ENCODE data around the gene CYYR1. TPM values are rescaled to one million over a fixed set of nuclear protein-coding genes. Genes with fewer than 3 reads are reported as not detected.

The CYYR1 gene
- total and polyA plus RNA-seq, 7 experiments from 2014 or later = not detected

- Mint-ChIP-seq H3K36me3 (no peaks in the 10 kb centered on the region), H3K9me3 (peaks cover 0 to 4% (median 0%) of the 10 kb centered on the region in 11 donors), H3K4me3 (no peak overlapping the region), H3K27me3 (peaks cover 0 to 7% (median 0%) of the 10 kb centered on the region in 5 donors), H3K4me1 (no peaks in the 10 kb centered on the region), H3K27ac (no peak overlapping the region)
- no peak for DNase-seq
- H3K4me3 ChIP-seq (ENCODE audit: low read length) = no peak overlapping the region
- no peak overlapping the region for H3K27ac ChIP-seq (ENCODE audit: low read depth, low read length)
- no peaks in the 10 kb centered on the region for H3K4me1 ChIP-seq (ENCODE audit: control insufficient read depth in 2 of 2, insufficient read depth in 2 of 2, low read length in 2 of 2)
- no peaks in the 10 kb centered on the region for H3K9me3 ChIP-seq (ENCODE audit: control insufficient read depth in 2 of 3, low read length in 3 of 3)
- no peaks in the 10 kb centered on the region for H3K27me3 ChIP-seq (ENCODE audit: control insufficient read depth in 2 of 2, insufficient read depth in 2 of 2, low read length in 2 of 2)
- POLR2A ChIA-PET = no interaction called here
- no peaks in the 10 kb centered on the region for H3K36me3 ChIP-seq (ENCODE audit: control insufficient read depth in 2 of 3, insufficient read depth in 3 of 3, low read length in 3 of 3)
- ATAC-seq = no peak
- CTCF ChIA-PET = no interaction called here
- intact Hi-C loops (cut with micrococcal nuclease) = no loop called here
These were observed 139.7 kb downstream of the CYYR1 start for GRCh38 chr21:26433386-26433785.

- Mint-ChIP-seq H3K27ac (no peak overlapping the region), H3K27me3 (peaks cover 0 to 4% (median 0%) of the 10 kb centered on the region in 5 donors), H3K4me1 (no peaks in the 10 kb centered on the region), H3K36me3 (no peaks in the 10 kb centered on the region), H3K9me3 (no peaks in the 10 kb centered on the region), H3K4me3 (no peak overlapping the region)
- POLR2A ChIA-PET = no interaction called here
- no peak overlapping the region for H3K27ac ChIP-seq (ENCODE audit: low read depth, low read length)
- CTCF ChIA-PET = no interaction called here
- no peaks in the 10 kb centered on the region for H3K27me3 ChIP-seq (ENCODE audit: control insufficient read depth in 2 of 2, insufficient read depth in 2 of 2, low read length in 2 of 2)
- ATAC-seq (no peak), DNase-seq (no peak)
- H3K4me3 ChIP-seq (ENCODE audit: low read length) = no peak overlapping the region
- H3K9me3 ChIP-seq (ENCODE audit: control insufficient read depth in 2 of 3, low read length in 3 of 3) = no peaks in the 10 kb centered on the region
- H3K36me3 ChIP-seq (ENCODE audit: control insufficient read depth in 2 of 3, insufficient read depth in 3 of 3, low read length in 3 of 3) = no peaks in the 10 kb centered on the region
- intact Hi-C loops (cut with micrococcal nuclease) = no loop called here
- H3K4me1 ChIP-seq (ENCODE audit: control insufficient read depth in 2 of 2, insufficient read depth in 2 of 2, low read length in 2 of 2) = no peaks in the 10 kb centered on the region
These were observed 140.7 kb downstream of the CYYR1 start for GRCh38 chr21:26432410-26432809.

DNA sequence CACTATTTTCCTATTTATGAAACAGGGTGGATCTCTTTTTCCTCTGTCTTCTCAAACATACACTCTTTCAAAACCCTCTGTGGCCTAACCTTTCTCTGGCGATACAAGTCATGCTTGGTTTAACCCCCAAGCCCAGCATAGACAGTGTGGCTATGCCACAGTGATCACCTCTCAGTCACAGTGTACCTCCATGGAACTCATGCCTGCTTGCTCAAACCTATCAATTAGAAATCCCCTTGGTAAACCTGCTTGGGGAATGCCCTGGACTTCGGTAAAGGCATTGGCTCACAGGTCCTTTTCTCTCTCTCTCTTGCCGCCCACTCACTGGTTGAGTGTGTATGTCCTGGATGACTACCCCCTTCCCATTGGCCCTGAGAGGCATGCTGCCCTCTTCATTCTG is 147.5 kb downstream of the CYYR1 start:
- H3K27me3 ChIP-seq (ENCODE audit: control insufficient read depth in 2 of 2, insufficient read depth in 2 of 2, low read length in 2 of 2) = no peaks in the 10 kb centered on the region
- ChIA-PET CTCF (no interaction called here), POLR2A (no interaction called here)
- no peaks in the 10 kb centered on the region for H3K9me3 ChIP-seq (ENCODE audit: control insufficient read depth in 2 of 3, low read length in 3 of 3)
- intact Hi-C loops (cut with micrococcal nuclease) = no loop called here
- H3K27ac ChIP-seq (ENCODE audit: low read depth, low read length) = no peak overlapping the region
- H3K36me3 Mint-ChIP-seq = no peaks in the 10 kb centered on the region
- peaks cover 0 to 2% (median 0%) of the 10 kb centered on the region in 11 donors for H3K9me3 Mint-ChIP-seq
- no peaks in the 10 kb centered on the region for H3K4me1 ChIP-seq (ENCODE audit: control insufficient read depth in 2 of 2, insufficient read depth in 2 of 2, low read length in 2 of 2)
- H3K27ac Mint-ChIP-seq = no peak overlapping the region
- no peak for DNase-seq
- no peaks in the 10 kb centered on the region for H3K36me3 ChIP-seq (ENCODE audit: control insufficient read depth in 2 of 3, insufficient read depth in 3 of 3, low read length in 3 of 3)
- no peak overlapping the region for H3K4me3 Mint-ChIP-seq
- H3K4me3 ChIP-seq (ENCODE audit: low read length) = no peak overlapping the region
- ATAC-seq = no peak
- peaks cover 0 to 6% (median 0%) of the 10 kb centered on the region in 5 donors for H3K27me3 Mint-ChIP-seq
- H3K4me1 Mint-ChIP-seq = no peaks in the 10 kb centered on the region

DNA sequence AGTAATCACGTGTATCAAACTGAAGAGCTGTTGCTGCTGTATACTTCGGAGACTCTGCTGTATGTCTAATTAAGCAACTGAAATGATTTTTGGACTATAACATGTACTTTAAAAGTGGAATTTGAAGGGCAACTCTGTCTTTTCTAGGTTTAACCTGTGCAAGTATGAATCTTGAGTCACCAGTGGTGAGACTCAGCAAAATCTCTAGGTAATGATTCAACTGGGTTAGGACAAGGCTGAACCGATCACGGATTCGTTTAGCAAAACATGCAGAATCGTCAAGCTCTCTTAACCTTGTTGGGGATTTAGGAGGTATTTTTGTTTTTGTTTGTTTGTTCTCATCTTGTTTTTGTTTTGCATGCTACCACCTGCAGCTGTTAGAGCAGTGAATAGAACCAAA is 149.6 kb downstream of the CYYR1 start:
- ChIA-PET CTCF (no interaction called here), POLR2A (no interaction called here)
- peaks cover 0 to 3% (median 0%) of the 10 kb centered on the region in 11 donors for H3K9me3 Mint-ChIP-seq
- no peak overlapping the region for H3K4me3 Mint-ChIP-seq
- H3K4me1 ChIP-seq (ENCODE audit: control insufficient read depth in 2 of 2, insufficient read depth in 2 of 2, low read length in 2 of 2) = no peaks in the 10 kb centered on the region
- H3K4me3 ChIP-seq (ENCODE audit: low read length) = no peak overlapping the region
- no peak for ATAC-seq
- H3K27me3 ChIP-seq (ENCODE audit: control insufficient read depth in 2 of 2, insufficient read depth in 2 of 2, low read length in 2 of 2) = no peaks in the 10 kb centered on the region
- H3K9me3 ChIP-seq (ENCODE audit: control insufficient read depth in 2 of 3, low read length in 3 of 3) = no peaks in the 10 kb centered on the region
- no peaks in the 10 kb centered on the region for H3K36me3 Mint-ChIP-seq
- H3K4me1 Mint-ChIP-seq = no peaks in the 10 kb centered on the region
- no peak overlapping the region for H3K27ac Mint-ChIP-seq
- H3K36me3 ChIP-seq (ENCODE audit: control insufficient read depth in 2 of 3, insufficient read depth in 3 of 3, low read length in 3 of 3) = no peaks in the 10 kb centered on the region
- peaks cover 0 to 10% (median 0%) of the 10 kb centered on the region in 5 donors for H3K27me3 Mint-ChIP-seq
- no peak overlapping the region for H3K27ac ChIP-seq (ENCODE audit: low read depth, low read length)
- no peak for DNase-seq
- intact Hi-C loops (cut with micrococcal nuclease) = no loop called here

DNA sequence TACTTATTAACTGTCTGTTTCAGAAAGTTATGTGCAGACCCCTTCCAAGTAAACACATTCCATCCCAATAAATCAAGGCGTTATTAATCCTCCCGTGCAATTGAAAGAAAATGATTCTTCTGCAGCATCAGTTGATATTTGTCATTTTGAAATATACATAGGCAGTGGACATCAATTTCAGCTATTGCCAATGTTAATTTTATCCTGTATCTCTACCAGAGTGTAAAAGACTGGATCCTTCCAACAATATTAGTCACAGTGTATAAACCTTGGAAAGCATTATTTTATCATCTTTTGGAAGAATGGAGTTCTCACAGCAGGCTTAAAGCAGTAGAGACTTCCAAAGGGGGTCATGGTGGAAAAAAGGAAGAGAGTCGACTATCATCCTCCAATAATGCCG is 150.4 kb downstream of the CYYR1 start:
- Mint-ChIP-seq H3K4me3 (no peak overlapping the region), H3K27ac (no peak overlapping the region), H3K36me3 (no peaks in the 10 kb centered on the region), H3K4me1 (no peaks in the 10 kb centered on the region), H3K9me3 (peaks cover 0 to 3% (median 0%) of the 10 kb centered on the region in 11 donors), H3K27me3 (peaks cover 0 to 10% (median 0%) of the 10 kb centered on the region in 5 donors)
- H3K36me3 ChIP-seq (ENCODE audit: control insufficient read depth in 2 of 3, insufficient read depth in 3 of 3, low read length in 3 of 3) = no peaks in the 10 kb centered on the region
- H3K4me1 ChIP-seq (ENCODE audit: control insufficient read depth in 2 of 2, insufficient read depth in 2 of 2, low read length in 2 of 2) = no peaks in the 10 kb centered on the region
- DNase-seq (no peak), ATAC-seq (no peak)
- POLR2A ChIA-PET = no interaction called here
- intact Hi-C loops (cut with micrococcal nuclease) = no loop called here
- no peaks in the 10 kb centered on the region for H3K9me3 ChIP-seq (ENCODE audit: control insufficient read depth in 2 of 3, low read length in 3 of 3)
- CTCF ChIA-PET = no interaction called here
- no peak overlapping the region for H3K4me3 ChIP-seq (ENCODE audit: low read length)
- no peaks in the 10 kb centered on the region for H3K27me3 ChIP-seq (ENCODE audit: control insufficient read depth in 2 of 2, insufficient read depth in 2 of 2, low read length in 2 of 2)
- H3K27ac ChIP-seq (ENCODE audit: low read depth, low read length) = no peak overlapping the region

DNA sequence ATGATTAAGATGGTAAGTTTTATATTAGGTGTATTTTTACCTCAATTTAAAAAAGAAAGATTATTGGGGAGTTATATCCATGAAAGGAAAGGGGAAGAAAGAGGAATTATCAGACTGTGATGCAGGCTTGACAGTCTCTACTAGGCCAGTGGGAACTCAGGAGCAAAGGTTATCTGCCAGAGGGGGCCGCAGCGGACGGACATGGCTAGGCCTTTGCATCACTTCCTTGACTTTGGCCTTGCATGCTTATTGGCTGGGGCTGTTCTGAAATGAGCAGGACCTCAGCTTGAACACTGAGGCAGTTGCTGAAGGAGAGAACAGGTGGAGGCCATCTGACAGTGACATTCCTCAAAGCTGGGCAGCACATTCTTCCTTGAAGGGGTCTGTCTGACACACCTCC is 150.9 kb downstream of the CYYR1 start:
- ATAC-seq = no peak
- intact Hi-C loops (cut with micrococcal nuclease) = no loop called here
- DNase-seq = no peak
- Histone ChIP-seq H3K4me1 (ENCODE audit: control insufficient read depth in 2 of 2, insufficient read depth in 2 of 2, low read length in 2 of 2) (no peaks in the 10 kb centered on the region), H3K27me3 (ENCODE audit: control insufficient read depth in 2 of 2, insufficient read depth in 2 of 2, low read length in 2 of 2) (no peaks in the 10 kb centered on the region), H3K27ac (ENCODE audit: low read depth, low read length) (no peak overlapping the region), H3K4me3 (ENCODE audit: low read length) (no peak overlapping the region), H3K9me3 (ENCODE audit: control insufficient read depth in 2 of 3, low read length in 3 of 3) (no peaks in the 10 kb centered on the region), H3K36me3 (ENCODE audit: control insufficient read depth in 2 of 3, insufficient read depth in 3 of 3, low read length in 3 of 3) (no peaks in the 10 kb centered on the region)
- Mint-ChIP-seq H3K4me1 (no peaks in the 10 kb centered on the region), H3K36me3 (no peaks in the 10 kb centered on the region), H3K27ac (no peak overlapping the region), H3K9me3 (peaks cover 0 to 3% (median 0%) of the 10 kb centered on the region in 11 donors), H3K27me3 (peaks cover 0 to 10% (median 0%) of the 10 kb centered on the region in 5 donors), H3K4me3 (no peak overlapping the region)
- ChIA-PET POLR2A (no interaction called here), CTCF (no interaction called here)

- CTCF ChIA-PET = no interaction called here
- Mint-ChIP-seq H3K27ac (no peak overlapping the region), H3K27me3 (peaks cover 0 to 10% (median 0%) of the 10 kb centered on the region in 5 donors), H3K9me3 (peaks cover 0 to 3% (median 0%) of the 10 kb centered on the region in 11 donors), H3K4me1 (no peaks in the 10 kb centered on the region), H3K36me3 (no peaks in the 10 kb centered on the region), H3K4me3 (no peak overlapping the region)
- H3K27ac ChIP-seq (ENCODE audit: low read depth, low read length) = no peak overlapping the region
- H3K9me3 ChIP-seq (ENCODE audit: control insufficient read depth in 2 of 3, low read length in 3 of 3) = no peaks in the 10 kb centered on the region
- no peaks in the 10 kb centered on the region for H3K4me1 ChIP-seq (ENCODE audit: control insufficient read depth in 2 of 2, insufficient read depth in 2 of 2, low read length in 2 of 2)
- intact Hi-C loops (cut with micrococcal nuclease) = no loop called here
- no peak for ATAC-seq
- H3K36me3 ChIP-seq (ENCODE audit: control insufficient read depth in 2 of 3, insufficient read depth in 3 of 3, low read length in 3 of 3) = no peaks in the 10 kb centered on the region
- DNase-seq = no peak
- no peaks in the 10 kb centered on the region for H3K27me3 ChIP-seq (ENCODE audit: control insufficient read depth in 2 of 2, insufficient read depth in 2 of 2, low read length in 2 of 2)
- no peak overlapping the region for H3K4me3 ChIP-seq (ENCODE audit: low read length)
- POLR2A ChIA-PET = no interaction called here
These were observed 151.4 kb downstream of the CYYR1 start for GRCh38 chr21:26421724-26422123.
